Umbilical cord (tissue), 2 donors: ENCODE results near the gene CD300A. TPM values are rescaled to one million over a fixed set of nuclear protein-coding genes. Genes with fewer than 3 reads are reported as not detected.

Source experiments
- DNase-seq: peaks from one replicate; pipeline ENCODE4 v3.0.0-alpha.2; 2015; ENCODE audit warnings: low spot score
- total RNA-seq: library from RNA; depleted of rRNA; stranded (reverse); fragments of >200 nt; gene quantifications from one replicate; pipeline ENCODE4 v1.2.3, GENCODE V29; 2014; ENCODE audit warnings: low replicate concordance; ENCODE audit not compliant: insufficient read depth

CD300A gene
- total RNA-seq, 1 donor from 2014 or later, result 7.2 TPM

DNA sequence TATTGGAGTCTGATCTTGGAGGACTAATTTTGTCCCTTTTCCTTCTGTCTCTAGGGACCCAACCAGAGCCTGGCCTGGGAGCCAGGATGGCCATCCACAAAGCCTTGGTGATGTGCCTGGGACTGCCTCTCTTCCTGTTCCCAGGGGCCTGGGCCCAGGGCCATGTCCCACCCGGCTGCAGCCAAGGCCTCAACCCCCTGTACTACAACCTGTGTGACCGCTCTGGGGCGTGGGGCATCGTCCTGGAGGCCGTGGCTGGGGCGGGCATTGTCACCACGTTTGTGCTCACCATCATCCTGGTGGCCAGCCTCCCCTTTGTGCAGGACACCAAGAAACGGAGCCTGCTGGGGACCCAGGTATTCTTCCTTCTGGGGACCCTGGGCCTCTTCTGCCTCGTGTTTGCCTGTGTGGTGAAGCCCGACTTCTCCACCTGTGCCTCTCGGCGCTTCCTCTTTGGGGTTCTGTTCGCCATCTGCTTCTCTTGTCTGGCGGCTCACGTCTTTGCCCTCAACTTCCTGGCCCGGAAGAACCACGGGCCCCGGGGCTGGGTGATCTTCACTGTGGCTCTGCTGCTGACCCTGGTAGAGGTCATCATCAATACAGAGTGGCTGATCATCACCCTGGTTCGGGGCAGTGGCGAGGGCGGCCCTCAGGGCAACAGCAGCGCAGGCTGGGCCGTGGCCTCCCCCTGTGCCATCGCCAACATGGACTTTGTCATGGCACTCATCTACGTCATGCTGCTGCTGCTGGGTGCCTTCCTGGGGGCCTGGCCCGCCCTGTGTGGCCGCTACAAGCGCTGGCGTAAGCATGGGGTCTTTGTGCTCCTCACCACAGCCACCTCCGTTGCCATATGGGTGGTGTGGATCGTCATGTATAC, 26.5 kb upstream of the CD300A start:
- no peak for DNase-seq

GRCh38 chr17:74441537-74441936, 24.9 kb upstream of the CD300A start:
- DNase-seq, result no peak

DNA sequence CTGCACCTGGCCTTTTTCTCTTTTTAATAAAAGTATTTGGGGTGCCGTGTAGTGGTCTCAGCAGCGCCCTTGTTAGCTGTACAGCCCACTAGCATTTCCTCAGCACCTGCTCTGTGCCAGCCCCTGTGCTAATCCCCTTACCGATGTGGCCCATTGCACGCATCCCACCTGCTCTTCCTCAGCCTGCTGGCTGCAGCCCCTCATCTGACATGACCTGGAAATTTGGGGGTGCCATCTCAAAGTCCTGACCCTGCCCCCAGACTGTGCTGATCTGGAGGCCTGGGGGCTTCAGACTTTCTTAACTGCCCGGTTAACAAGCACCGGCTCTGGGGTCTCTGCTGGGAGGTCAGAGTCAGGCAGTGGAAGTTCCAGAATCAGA, 24.2 kb upstream of the CD300A start:
- DNase-seq, result no peak

DNA sequence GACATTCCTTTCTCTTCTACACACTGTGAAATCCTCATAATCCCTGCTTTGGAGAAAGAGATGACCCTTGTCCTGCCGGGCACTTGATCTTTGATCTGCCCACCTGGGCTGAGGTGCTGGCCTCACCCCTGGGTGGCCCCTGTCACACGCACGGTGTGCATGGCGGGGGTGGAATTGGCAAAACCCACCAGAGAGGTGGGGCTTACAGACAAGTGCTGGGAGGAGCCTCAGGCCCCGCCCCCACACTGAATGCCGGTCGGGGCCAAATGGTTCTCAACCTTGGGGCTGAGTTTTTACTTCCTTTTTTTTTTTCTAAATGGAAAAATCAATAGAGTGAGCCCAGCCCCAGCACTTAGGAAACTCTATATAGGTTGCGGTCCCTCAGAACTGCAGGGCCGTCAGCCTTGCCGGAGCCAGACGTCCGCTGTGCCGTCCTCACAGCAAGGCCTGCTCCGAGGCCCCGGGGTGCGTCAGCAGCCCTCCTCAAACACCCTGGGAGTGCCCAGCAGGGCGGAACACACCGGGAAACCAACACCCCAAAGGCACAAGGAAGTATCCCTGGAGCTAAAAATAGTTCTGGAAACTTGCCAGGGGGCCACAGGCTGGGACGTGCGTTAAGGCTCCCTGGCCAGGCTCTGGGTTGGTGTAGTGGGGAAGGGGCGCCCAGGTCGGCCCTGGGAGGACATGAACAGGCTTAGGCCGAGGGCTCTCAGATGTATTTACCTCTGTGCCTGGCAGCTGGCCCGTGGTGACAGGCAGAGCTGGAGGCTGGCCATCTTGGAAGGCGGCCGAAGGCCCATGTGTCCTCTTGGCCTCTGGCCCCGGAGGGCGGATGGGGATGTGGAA, 23.5 kb upstream of the CD300A start:
- DNase-seq, result peak; percentile 59

GRCh38 chr17:74443516-74444296, 22.7 kb upstream of the CD300A start:
- no peak for DNase-seq

DNA sequence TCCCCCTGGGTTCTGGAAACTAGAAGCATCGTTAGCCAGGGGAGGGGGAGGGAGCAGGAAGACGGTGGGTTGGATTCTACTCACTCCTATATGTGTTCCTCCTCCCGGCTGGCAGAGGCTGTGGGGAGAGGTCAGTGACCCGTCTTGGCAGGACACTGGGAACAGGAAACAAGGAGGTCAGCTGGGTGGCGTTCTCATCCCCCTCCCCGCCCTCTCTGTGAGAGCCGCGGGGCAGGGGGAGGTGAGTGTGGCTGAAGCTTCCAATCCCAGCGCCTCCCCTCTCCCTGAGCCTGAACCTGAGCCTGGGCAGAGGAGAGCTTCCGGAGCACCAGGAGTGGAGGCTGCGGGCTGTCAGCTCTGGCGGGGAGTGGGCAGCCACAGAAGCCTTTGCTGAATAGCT, 22.0 kb upstream of the CD300A start:
- no peak for DNase-seq

GRCh38 chr17:74445158-74445557, 21.3 kb upstream of the CD300A start:
- no peak for DNase-seq

GRCh38 chr17:74446551-74447500, 19.6 kb upstream of the CD300A start:
- no peak for DNase-seq

DNA sequence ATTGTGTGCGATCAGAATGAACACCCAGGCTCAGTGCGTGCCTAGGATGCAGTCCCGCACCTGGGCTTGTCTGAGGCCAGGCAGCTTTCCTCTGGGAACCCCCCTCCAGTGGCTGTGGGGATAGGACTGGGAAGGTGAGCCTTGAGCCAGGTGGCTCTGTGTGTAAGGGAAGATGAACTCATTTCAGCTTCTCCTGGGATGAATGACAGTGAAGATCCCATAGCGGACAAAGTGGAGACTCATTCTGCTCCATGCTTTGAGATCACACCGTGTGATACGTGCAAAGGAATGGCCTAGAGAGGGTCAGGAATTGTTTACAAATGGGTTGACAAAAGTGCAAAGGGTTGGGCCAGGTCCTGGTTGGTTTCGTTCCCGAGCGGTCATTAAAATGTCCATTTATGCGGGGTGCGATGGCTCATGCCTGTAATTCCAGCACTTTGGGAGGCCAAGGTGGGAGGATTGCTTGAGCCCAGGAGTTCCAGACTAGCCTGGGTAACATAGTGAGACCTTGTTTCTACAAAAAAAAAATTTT, 18.7 kb upstream of the CD300A start:
- no peak for DNase-seq

- no peak for DNase-seq
Measured at GRCh38 chr17:74448756-74449155, 17.7 kb upstream of the CD300A start.

GRCh38 chr17:74449306-74449705, 17.1 kb upstream of the CD300A start:
- DNase-seq, result no peak

- no peak for DNase-seq
Measured at GRCh38 chr17:74449773-74450172, 16.7 kb upstream of the CD300A start.

DNA sequence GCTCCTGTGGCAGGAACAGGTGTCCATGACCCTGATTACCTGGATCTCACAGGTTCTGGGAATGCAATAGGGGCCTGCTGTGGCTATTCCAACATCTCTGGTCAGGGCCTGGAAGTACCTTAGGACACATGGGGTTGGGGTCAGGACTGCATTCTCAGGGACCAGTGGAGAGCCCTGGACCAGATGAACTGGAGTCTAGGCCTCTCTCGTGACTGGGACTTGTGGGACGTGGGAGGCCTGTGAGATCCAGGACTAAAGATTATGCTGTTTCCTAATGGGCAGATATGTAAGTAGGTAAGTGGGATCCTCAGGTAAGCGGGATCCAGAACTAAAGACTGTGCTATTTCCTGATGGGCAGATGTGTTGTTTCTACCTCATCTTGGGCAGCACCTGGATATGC, 16.2 kb upstream of the CD300A start:
- no peak for DNase-seq

GRCh38 chr17:74450925-74451403, 15.5 kb upstream of the CD300A start:
- DNase-seq, result no peak

DNA sequence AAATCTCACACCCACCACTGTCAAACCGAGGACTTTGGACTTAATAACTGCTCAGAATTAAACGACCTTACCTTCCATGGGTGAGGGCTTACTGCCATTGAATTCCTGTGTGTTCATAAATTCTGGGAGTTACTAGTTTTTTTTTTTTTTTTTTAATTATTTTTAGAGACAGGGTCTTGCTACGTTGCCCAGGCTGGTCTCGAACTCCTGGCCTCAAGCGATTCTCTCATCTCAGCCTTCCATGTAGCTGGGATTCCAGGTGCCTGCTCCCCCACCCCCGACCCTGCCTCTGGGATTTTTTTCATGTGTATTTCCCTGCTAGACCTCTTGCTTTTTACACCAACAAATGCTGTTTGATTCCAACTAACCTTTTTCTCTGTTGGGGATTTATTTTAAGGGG, 14.9 kb upstream of the CD300A start:
- DNase-seq, result no peak

DNA sequence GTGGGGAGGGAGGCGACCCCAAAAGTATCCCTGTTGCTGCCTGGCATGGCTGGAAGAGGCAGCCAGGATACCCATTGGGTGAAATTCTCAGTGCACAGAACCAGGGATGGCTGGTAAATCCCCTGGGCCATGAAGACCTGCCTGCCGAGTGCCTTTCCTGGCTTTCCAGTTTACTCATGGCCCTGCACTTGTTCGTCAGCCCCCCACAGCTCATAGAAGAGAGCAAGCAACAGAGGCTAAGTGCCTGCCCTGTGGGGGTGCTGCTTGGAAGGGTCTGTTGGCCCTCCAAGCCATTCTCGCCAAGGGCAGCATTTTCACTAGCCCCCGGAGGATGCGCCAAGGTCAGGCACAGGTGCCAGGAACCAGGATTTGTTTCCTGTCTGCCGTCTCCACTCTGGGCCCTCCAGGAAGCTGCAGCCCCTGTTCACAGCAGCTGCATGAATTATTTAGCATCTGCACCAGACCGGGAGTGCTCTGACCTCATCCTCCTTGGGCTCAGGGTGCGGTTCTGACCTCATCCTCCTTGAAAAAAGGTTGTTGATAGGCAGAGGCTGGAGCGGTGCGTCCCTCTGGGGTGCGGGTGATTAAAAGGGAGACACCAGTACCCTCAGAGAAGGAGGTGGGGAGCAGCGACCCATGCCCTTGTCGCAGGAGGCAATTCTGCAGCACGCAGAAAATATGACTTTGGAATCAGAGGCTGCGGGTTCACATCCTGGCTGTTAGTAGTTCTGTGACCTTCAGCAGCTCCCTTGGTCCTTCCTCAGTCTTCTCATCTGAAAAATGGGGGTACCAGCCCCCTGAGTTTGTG, 14.2 kb upstream of the CD300A start:
- DNase-seq, result no peak

GRCh38 chr17:74452841-74453661, 13.4 kb upstream of the CD300A start:
- DNase-seq, result no peak

GRCh38 chr17:74453665-74454196, 12.7 kb upstream of the CD300A start:
- no peak for DNase-seq
